KBM-7 (cell line): Measurements from ENCODE around the gene MS4A8.
"Not testable (repeated sequence)": the region's sequence is repeated elsewhere in the genome, so short reads cannot be mapped to it uniquely, and the experiment has no call there.

Experiments used
- DNase-seq: peaks from one replicate; pipeline ENCODE4 v3.0.0-alpha.2; 2015
- in situ Hi-C: fragments of 300-500 bp; cut with MboI; formaldehyde crosslinking; loops from 2 replicates; pipeline ENCODE4 v1.14.3; 2020; ENCODE audit warnings: low sequenced_read_pairs, low pct_unique_long_range_greater_than_20kb, mixed read lengths

Gene MS4A8

DNA sequence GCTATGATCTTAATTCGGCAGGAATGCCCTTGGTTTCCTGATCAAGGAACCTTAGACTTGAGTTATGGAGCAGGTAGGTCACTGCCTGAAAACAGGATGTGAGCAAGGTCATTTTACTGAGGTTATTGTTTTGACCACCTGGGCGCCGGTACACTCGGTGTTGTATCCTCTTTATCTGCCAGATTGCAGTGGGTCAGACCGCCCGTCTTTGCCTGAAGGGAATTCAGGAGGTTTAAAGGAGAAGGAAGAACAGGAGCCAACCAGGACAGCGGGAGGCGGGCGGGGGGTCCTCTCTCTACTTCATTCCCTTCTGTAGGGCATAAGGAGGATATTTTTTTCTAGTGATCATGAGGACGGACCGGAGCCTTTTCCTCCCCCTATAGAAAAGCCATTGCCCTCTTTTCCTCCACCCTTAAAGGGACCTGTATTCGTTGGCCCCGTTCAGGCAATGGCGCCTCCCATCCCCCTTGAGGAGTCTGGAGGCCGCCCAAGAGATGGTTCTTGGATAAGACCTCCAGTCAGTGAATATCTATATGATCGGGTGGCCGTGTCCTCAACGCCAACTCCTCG, 57.9 kb downstream of the MS4A8 start:
- DNase-seq = no peak

GRCh38 chr11:60758671-60759070, 59.3 kb downstream of the MS4A8 start:
- DNase-seq, in situ Hi-C loops: not testable (repeated sequence)

More for the DNA sequence above, 57.9 kb downstream of the MS4A8 start:
- in situ Hi-C loops = no loop called here

GRCh38 chr11:60759438-60760225, 60.2 kb downstream of the MS4A8 start:
- in situ Hi-C loops = not testable (repeated sequence)
- peak; percentile 89 for DNase-seq

- DNase-seq = no peak
- in situ Hi-C loops = no loop called here
Observed at GRCh38 chr11:60761436-60762190, 62.2 kb downstream of the MS4A8 start.

GRCh38 chr11:60762851-60763691, 63.7 kb downstream of the MS4A8 start:
- peak; percentile 32 for DNase-seq

GRCh38 chr11:60763692-60764369, 64.4 kb downstream of the MS4A8 start:
- in situ Hi-C loops = no loop called here
- DNase-seq = no peak

More at GRCh38 chr11:60762851-60763691, 63.7 kb downstream of the MS4A8 start:
- in situ Hi-C loops = no loop called here

GRCh38 chr11:60764879-60765278, 65.5 kb downstream of the MS4A8 start:
- in situ Hi-C loops = no loop called here
- DNase-seq = no peak

DNA sequence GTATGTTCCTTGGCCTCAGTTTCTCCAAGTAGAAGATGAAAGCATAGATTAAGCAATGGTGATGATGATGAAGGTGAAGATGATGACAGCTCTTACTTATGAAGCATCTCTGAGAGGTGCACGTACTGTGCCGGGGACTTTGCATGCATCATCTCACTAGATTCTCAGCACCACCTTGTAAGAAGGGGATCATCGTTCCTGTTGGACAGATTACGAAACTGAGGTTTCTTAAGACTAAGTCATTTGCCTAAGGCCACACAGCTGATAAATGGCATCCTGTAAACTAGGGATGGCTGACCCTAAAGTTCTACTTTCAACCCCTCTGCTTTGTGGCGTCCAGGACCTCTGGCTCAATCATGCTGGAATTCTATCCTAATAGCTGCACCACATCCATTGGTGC, 65.9 kb downstream of the MS4A8 start:
- no peak for DNase-seq
- in situ Hi-C loops = no loop called here
